GM19395 (cell line): Measurements from ENCODE around the gene KRT79.

Source experiments
- ATAC-seq: cut with Tn5 transposase; IDR thresholded peaks from one replicate; pipeline ENCODE4 v1.9.1; 2021; ENCODE audit warnings: mild to moderate bottlenecking, moderate library complexity; ENCODE audit not compliant: unreplicated experiment

KRT79 gene

GRCh38 chr12:52792185-52793029 lies 41.7 kb downstream of the KRT79 start:
- no peak for ATAC-seq

- no peak for ATAC-seq
Observed at GRCh38 chr12:52791271-52792184, 42.6 kb downstream of the KRT79 start.

- no peak for ATAC-seq
Observed at GRCh38 chr12:52790427-52791270, 43.5 kb downstream of the KRT79 start.

- ATAC-seq: no peak
Observed at GRCh38 chr12:52789637-52790426, 44.3 kb downstream of the KRT79 start.

- no peak for ATAC-seq
Observed at GRCh38 chr12:52788876-52789636, 45.1 kb downstream of the KRT79 start.

- no peak for ATAC-seq
Observed at GRCh38 chr12:52788192-52788875, 45.8 kb downstream of the KRT79 start.

GRCh38 chr12:52787324-52788191 lies 46.6 kb downstream of the KRT79 start:
- no peak for ATAC-seq

- ATAC-seq: no peak
Observed at GRCh38 chr12:52784909-52785308, 49.2 kb downstream of the KRT79 start.

GRCh38 chr12:52783563-52784316 lies 50.4 kb downstream of the KRT79 start:
- no peak for ATAC-seq

GRCh38 chr12:52782502-52782901 lies 51.6 kb downstream of the KRT79 start:
- no peak for ATAC-seq

- no peak for ATAC-seq
Observed at GRCh38 chr12:52781399-52782082, 52.6 kb downstream of the KRT79 start.

- ATAC-seq: no peak
Observed at GRCh38 chr12:52779914-52780313, 54.2 kb downstream of the KRT79 start.

- ATAC-seq: no peak
Observed at GRCh38 chr12:52778833-52779232, 55.3 kb downstream of the KRT79 start.

GRCh38 chr12:52777566-52777965 lies 56.5 kb downstream of the KRT79 start:
- no peak for ATAC-seq

- no peak for ATAC-seq
Observed at GRCh38 chr12:52776913-52777395, 57.2 kb downstream of the KRT79 start, which contains the start of gene KRT76. Gene KRT76 (minus strand): TSS chr12:52777345. CDS start chr12:52777291, 54 bp downstream.

- no peak for ATAC-seq
Observed at GRCh38 chr12:52776435-52776834, 57.7 kb downstream of the KRT79 start.
